ENCODE results near the gene THEMIS.
"Not testable (repeated sequence)": the region's sequence is repeated elsewhere in the genome, so short reads cannot be mapped to it uniquely, and the experiment has no call there.

THEMIS gene

GRCh38 chr6:127725821-127726220 lies 175.0 kb downstream of the THEMIS start:
- DNase-seq (ENCODE audit: low read depth, low spot score) = no peak

- DNase-seq (ENCODE audit: low read depth, low spot score) = no peak
Measured at GRCh38 chr6:127718694-127719093, 182.2 kb downstream of the THEMIS start.

- no peak for DNase-seq (ENCODE audit: low read depth, low spot score)
Measured at GRCh38 chr6:127717384-127717783, 183.5 kb downstream of the THEMIS start.

- no peak for DNase-seq (ENCODE audit: low read depth, low spot score)
Measured at GRCh38 chr6:127716465-127716864, 184.4 kb downstream of the THEMIS start.

GRCh38 chr6:127710668-127711067 lies 190.2 kb downstream of the THEMIS start:
- no peak for DNase-seq (ENCODE audit: low read depth, low spot score)

GRCh38 chr6:127706216-127706615 lies 194.6 kb downstream of the THEMIS start:
- no peak for DNase-seq (ENCODE audit: low read depth, low spot score)

- no peak for DNase-seq (ENCODE audit: low read depth, low spot score)
Measured at GRCh38 chr6:127695108-127695507, 205.8 kb downstream of the THEMIS start.

- DNase-seq (ENCODE audit: low read depth, low spot score) = no peak
Measured at GRCh38 chr6:127691146-127691545, 209.7 kb downstream of the THEMIS start.

- DNase-seq (ENCODE audit: low read depth, low spot score) = no peak
Measured at GRCh38 chr6:127690588-127690987, 210.3 kb downstream of the THEMIS start.

- peak; percentile 9 for DNase-seq (ENCODE audit: low read depth, low spot score)
Measured at GRCh38 chr6:127690092-127690491, 210.8 kb downstream of the THEMIS start.

- not testable (repeated sequence) for DNase-seq (ENCODE audit: low read depth, low spot score)
Measured at GRCh38 chr6:127687490-127687889, 213.4 kb downstream of the THEMIS start.

- no peak for DNase-seq (ENCODE audit: low read depth, low spot score)
Measured at GRCh38 chr6:127686084-127686483, 214.8 kb downstream of the THEMIS start.

- no peak for DNase-seq (ENCODE audit: low read depth, low spot score)
Measured at GRCh38 chr6:127684501-127684900, 216.4 kb downstream of the THEMIS start.

Data from smooth muscle cell of the brain vasculature (primary cell).